K562 (cell line): ENCODE data around the gene REP15. TPM values are rescaled to one million over a fixed set of nuclear protein-coding genes. Genes with fewer than 3 reads are reported as not detected.

Experiments used
- ATAC-seq: fragments of 200-7000 bp; cut with Tn5 transposase; 3 replicates; pipeline ENCODE4 v1.9.1; 2020; ENCODE audit warnings: moderate library complexity
- BruUV-seq: library from RNA; stranded (reverse); fragments of 400-500 nt; replicated peaks from 2 replicates; lab custom pipeline; 2021; lab: Mats Ljungman, UMichigan
- CTCF ChIA-PET: fragments of 300-600 bp; formaldehyde crosslinking; extraction: SDS; loops from one replicate; lab custom pipeline; 2021; ENCODE audit warnings: low intra/inter-chr PET ratio; lab: Yijun Ruan, JAX
- POLR2A ChIA-PET: fragments of 300-600, 350-650 bp; sonication (Branson Sonifier 250); formaldehyde crosslinking; extraction: SDS; loops from one replicate; lab custom pipeline; 2021; ENCODE audit warnings: antibody characterized with exemption, inconsistent platforms; lab: Yijun Ruan, JAX
- DNase-seq, 4 experiments: peaks; one replicate each; pipeline versions ENCODE4 v3.0.0 to v3.0.0-alpha.2; 2011 to 2018; ENCODE audit warnings: low spot score in 3 of 4, mixed read lengths in 3 of 4; ENCODE audit errors: extremely low read depth in 1 of 4
- FAIRE-seq: peaks from 2 replicates; lab custom pipeline; 2011; peaks lifted over from hg19 to GRCh38; lab: Jason Lieb, UNC
- H2AFZ ChIP-seq: 2 replicates; pipeline ENCODE4 v1.6.0; 2011; ENCODE audit warnings: low read depth, low read length, control low read depth, inconsistent platforms
- H3K27ac ChIP-seq: fragments of 200-600 bp; 3 replicates; pipeline ENCODE4 v1.8.0; 2011; ENCODE audit warnings: low read depth, mild to moderate bottlenecking, control low read depth, inconsistent platforms, low read length, moderate library complexity, mixed read lengths; ENCODE audit errors: extremely low read depth
- H3K27me3 ChIP-seq, 2 experiments: fragments of 300-600 bp in 1 of 2; 2 replicates in 1 of 2; 3 replicates in 1 of 2; pipeline versions ENCODE4 v1.6.0 to v1.8.0; 2011; ENCODE audit warnings: inconsistent platforms in 2 of 2, low read length in 2 of 2, mild to moderate bottlenecking in 1 of 2, mixed read lengths in 1 of 2, moderate library complexity in 1 of 2; ENCODE audit not compliant: control insufficient read depth in 2 of 2, insufficient read depth in 2 of 2
- H3K36me3 ChIP-seq: fragments of 300-600 bp; 3 replicates; pipeline ENCODE4 v1.8.0; 2011; ENCODE audit warnings: mild to moderate bottlenecking, low read length, inconsistent platforms; ENCODE audit not compliant: control insufficient read depth, insufficient read depth
- H3K4me1 ChIP-seq, 2 experiments: fragments of 200-600 bp in 1 of 2; replicated peaks in 1 of 2; 2 replicates in 1 of 2; 3 replicates in 1 of 2; pipeline versions ENCODE4 v1.5.1 to v1.8.0; 2011; ENCODE audit warnings: inconsistent platforms in 2 of 2, low read length in 2 of 2, mild to moderate bottlenecking in 1 of 2, mixed read lengths in 1 of 2, moderate library complexity in 1 of 2; ENCODE audit not compliant: control insufficient read depth in 2 of 2, insufficient read depth in 2 of 2
- H3K4me2 ChIP-seq: 2 replicates; pipeline ENCODE4 v1.6.1; 2011; ENCODE audit warnings: low read length, control low read depth, inconsistent platforms, mixed read lengths; ENCODE audit not compliant: insufficient read depth
- H3K4me3 ChIP-seq: fragments of 200-600 bp; sonication (generic), shearing (Covaris generic); 2 replicates; pipeline ENCODE4 v1.5.1; 2016; ENCODE audit warnings: control low read depth, inconsistent platforms
- H3K79me2 ChIP-seq: fragments of 200-600 bp; 3 replicates; pipeline ENCODE4 v1.8.0; 2011; ENCODE audit warnings: low read length, inconsistent platforms; ENCODE audit not compliant: control insufficient read depth, insufficient read depth
- H3K9ac ChIP-seq, 2 experiments: 2 replicates each; pipeline versions ENCODE4 v1.6.0 to v1.6.1; 2011; ENCODE audit warnings: low read depth in 2 of 2, low read length in 2 of 2, control low read depth in 1 of 2, inconsistent platforms in 1 of 2, mild to moderate bottlenecking in 1 of 2, mixed read lengths in 1 of 2; ENCODE audit not compliant: insufficient read depth in 1 of 2
- H3K9me1 ChIP-seq: one replicate; pipeline ENCODE4 v1.6.0; 2011; ENCODE audit warnings: inconsistent platforms, mild to moderate bottlenecking, low read length, moderate library complexity; ENCODE audit not compliant: control insufficient read depth, insufficient read depth
- H3K9me3 ChIP-seq: replicated peaks from 2 replicates; pipeline ENCODE4 v1.5.1; 2011; ENCODE audit warnings: low read depth, low read length, inconsistent platforms; ENCODE audit not compliant: control insufficient read depth, insufficient read depth
- H4K20me1 ChIP-seq: replicated peaks from 2 replicates; pipeline ENCODE4 v1.6.1; 2011; ENCODE audit warnings: low read length, inconsistent platforms, mixed read lengths; ENCODE audit not compliant: control insufficient read depth, insufficient read depth
- CBX1 ChIP-seq: sonication (generic); IDR thresholded peaks from 2 replicates; pipeline ENCODE4 v1.6.1; 2016; ENCODE audit warnings: antibody characterized with exemption, low read depth, mild to moderate bottlenecking
- NBN ChIP-seq: fragments of 450-650 bp; IDR thresholded peaks from 2 replicates; pipeline ENCODE4 v1.6.1; 2016; ENCODE audit warnings: low read depth, mild to moderate bottlenecking
- SFPQ ChIP-seq: fragments of 200-400 bp; formaldehyde crosslinking; IDR thresholded peaks from 2 replicates; pipeline ENCODE4 v1.6.1; 2017; ENCODE audit warnings: mild to moderate bottlenecking, low read depth, low read length, moderate library complexity
- WGBS: fragments of 100-300 bp; shearing (Covaris generic); methylation state at CpG from one replicate; pipeline ENCODE4 v1.1.6; 2016; ENCODE audit warnings: low coverage, mixed read lengths; ENCODE audit not compliant: insufficient coverage; ENCODE audit errors: missing lambda C conversion rate; 5-methylcytosine and 5-hydroxymethylcytosine counted together
- in situ Hi-C: fragments of 300-500 bp; cut with MboI; formaldehyde crosslinking; loops from 4 replicates; pipeline ENCODE4 v1.15.0; 2018; ENCODE audit warnings: inconsistent platforms, mixed read lengths
- intact Hi-C: fragments of 100-400 bp; cut with micrococcal nuclease; formaldehyde crosslinking; loops from 2 replicates; pipeline ENCODE4 v1.14.2; 2022
- polyA plus RNA-seq, 8 experiments: library from polyadenylated mRNA; depleted of rRNA in 4 of 8; stranded (reverse) in 5 of 8; unstranded in 3 of 8; fragments of >200 nt; fragmentation: Nextera tagmentation in 2 of 8; fragmentation: Illumina TruSeq in 1 of 8; extraction: Ambion mirVana in 2 of 8; extraction: Trizol in 1 of 8; gene quantifications; 2 replicates each; pipeline versions ENCODE4 v1.2.1 to v1.2.3, GENCODE V29; 2011 to 2014; ENCODE audit warnings: inconsistent platforms in 1 of 8, missing spikeins in 1 of 8
- total RNA-seq, 7 experiments: library from RNA; depleted of rRNA in 6 of 7; stranded (reverse); fragments of >200 nt in 6 of 7; fragmentation: Illumina TruSeq in 2 of 7; extraction: Trizol in 2 of 7; gene quantifications; 2 replicates each; pipeline versions ENCODE4 v1.2.1 to v1.2.3, GENCODE V29; 2011 to 2021; ENCODE audit warnings: low replicate concordance in 1 of 7

Gene REP15
- total and polyA plus RNA-seq, 9 of the 15 experiments (the other 6 are each of a cell fraction or from before 2014, with no cell fraction given) = not detected

- H4K20me1 ChIP-seq = no peaks in the 10 kb centered on the region
- no peak overlapping the region for H3K4me3 ChIP-seq
- CTCF ChIA-PET = no interaction called here
- WGBS = 93% methylated on average over 5 of the region's 5 CpGs
- no peak overlapping the region for H3K27ac ChIP-seq
- no peaks in the 10 kb centered on the region; a peak in 1 of 5 replicates for H3K4me1 ChIP-seq
- DNase-seq (no peak), ATAC-seq (no peak), FAIRE-seq (no peak)
- H3K36me3 ChIP-seq = peaks cover 70% of the 10 kb centered on the region
- no peak overlapping the region for H3K4me2 ChIP-seq
- H3K9me1 ChIP-seq = no peaks in the 10 kb centered on the region
- H2AFZ ChIP-seq = no peak overlapping the region
- intact Hi-C loops (no loop called here), in situ Hi-C loops (loop anchor here (10.0 kb wide), 1 partner anchor 421 kb away; no protein-coding TSS in a partner anchor)
- H3K9me3 ChIP-seq = no peaks in the 10 kb centered on the region
- no peaks in the 10 kb centered on the region for H3K27me3 ChIP-seq
- no TSS peak for BruUV-seq
- H3K9ac ChIP-seq = no peak overlapping the region
- TF ChIP-seq NBN = no peak
- no peak for TF ChIP-seq CBX1
- no peak for TF ChIP-seq SFPQ
- POLR2A ChIA-PET = no interaction called here
- peaks cover 2% of the 10 kb centered on the region; the same call in 2 of the 3 replicates for H3K79me2 ChIP-seq
Measured at GRCh38 chr12:27743601-27744000, 47.4 kb downstream of the REP15 start.
